Measurements from ENCODE around the gene SLC18B1.
"Not testable (repeated sequence)": the region's sequence is repeated elsewhere in the genome, so short reads cannot be mapped to it uniquely, and the experiment has no call there.

The SLC18B1 gene

GRCh38 chr6:132798869-132799538 lies 567 bp upstream of the SLC18B1 start:
- DNase-seq, result peak; percentile 65

GRCh38 chr6:132795461-132795860 lies 3.0 kb downstream of the SLC18B1 start:
- no peak for DNase-seq

GRCh38 chr6:132792510-132792909 lies 5.9 kb downstream of the SLC18B1 start:
- no peak for DNase-seq

GRCh38 chr6:132790450-132790849 lies 8.0 kb downstream of the SLC18B1 start:
- DNase-seq, result no peak

GRCh38 chr6:132789396-132789776 lies 9.1 kb downstream of the SLC18B1 start:
- no peak for DNase-seq

GRCh38 chr6:132788658-132789395 lies 9.6 kb downstream of the SLC18B1 start:
- DNase-seq, result no peak

GRCh38 chr6:132785936-132786335 lies 12.5 kb downstream of the SLC18B1 start:
- no peak for DNase-seq

- no peak for DNase-seq
Observed at GRCh38 chr6:132780770-132781371, 17.6 kb downstream of the SLC18B1 start.

GRCh38 chr6:132777881-132778280 lies 20.6 kb downstream of the SLC18B1 start:
- not testable (repeated sequence) for DNase-seq

GRCh38 chr6:132768051-132768517 lies 30.4 kb downstream of the SLC18B1 start:
- peak; percentile 10 for DNase-seq

- no peak for DNase-seq
Observed at GRCh38 chr6:132765560-132765959, 32.9 kb downstream of the SLC18B1 start.

- no peak for DNase-seq
Observed at GRCh38 chr6:132764370-132764769, 34.1 kb downstream of the SLC18B1 start.

GRCh38 chr6:132763269-132763668 lies 35.2 kb downstream of the SLC18B1 start:
- no peak for DNase-seq

- DNase-seq, result no peak
Observed at GRCh38 chr6:132760256-132760655, 38.2 kb downstream of the SLC18B1 start.

GRCh38 chr6:132758689-132759088 lies 39.7 kb downstream of the SLC18B1 start:
- no peak for DNase-seq

- no peak for DNase-seq
Observed at GRCh38 chr6:132752255-132752654, 46.2 kb downstream of the SLC18B1 start.

GRCh38 chr6:132751828-132752227 lies 46.6 kb downstream of the SLC18B1 start:
- no peak for DNase-seq

GRCh38 chr6:132751306-132751705 lies 47.1 kb downstream of the SLC18B1 start:
- DNase-seq, result no peak

GRCh38 chr6:132750455-132751248 lies 47.8 kb downstream of the SLC18B1 start:
- DNase-seq, result no peak

- no peak for DNase-seq
Observed at GRCh38 chr6:132749111-132749510, 49.3 kb downstream of the SLC18B1 start.

GRCh38 chr6:132748446-132748845 lies 50.0 kb downstream of the SLC18B1 start:
- no peak for DNase-seq

GRCh38 chr6:132746048-132746447 lies 52.4 kb downstream of the SLC18B1 start:
- no peak for DNase-seq

GRCh38 chr6:132742495-132742894 lies 55.9 kb downstream of the SLC18B1 start:
- DNase-seq, result no peak

Measured in retina (tissue), 1 donor.